Endothelial cell of umbilical vein (primary cell): Measurements from ENCODE around the gene INTS12.
"Not testable (repeated sequence)": the region's sequence is repeated elsewhere in the genome, so short reads cannot be mapped to it uniquely, and the experiment has no call there.

Experiments
- POLR2A ChIP-seq: IDR thresholded peaks from 2 replicates; pipeline ENCODE4 v1.6.1; 2012; ENCODE audit warnings: low read depth, mild to moderate bottlenecking, control low read depth, low read length
- POLR2AphosphoS5 ChIP-seq: IDR thresholded peaks from 2 replicates; pipeline ENCODE4 v1.6.1; 2012; ENCODE audit warnings: low read depth, mild to moderate bottlenecking, control low read depth, low read length, moderate library complexity; ENCODE audit not compliant: insufficient read depth
- TF ChIP-seq, protein P1 (sequence below), 2 donors: IDR thresholded peaks; 1 replicate in 1 of 2; 2 replicates in 1 of 2; pipeline ENCODE4 v1.5.1; 2011; ENCODE audit warnings: low read length in 2 of 2, mild to moderate bottlenecking in 2 of 2, moderate library complexity in 2 of 2, control low read depth in 1 of 2, inconsistent platforms in 1 of 2, low read depth in 1 of 2; ENCODE audit not compliant: insufficient read depth in 1 of 2; ENCODE audit errors: extremely low read depth in 1 of 2

DNA sequence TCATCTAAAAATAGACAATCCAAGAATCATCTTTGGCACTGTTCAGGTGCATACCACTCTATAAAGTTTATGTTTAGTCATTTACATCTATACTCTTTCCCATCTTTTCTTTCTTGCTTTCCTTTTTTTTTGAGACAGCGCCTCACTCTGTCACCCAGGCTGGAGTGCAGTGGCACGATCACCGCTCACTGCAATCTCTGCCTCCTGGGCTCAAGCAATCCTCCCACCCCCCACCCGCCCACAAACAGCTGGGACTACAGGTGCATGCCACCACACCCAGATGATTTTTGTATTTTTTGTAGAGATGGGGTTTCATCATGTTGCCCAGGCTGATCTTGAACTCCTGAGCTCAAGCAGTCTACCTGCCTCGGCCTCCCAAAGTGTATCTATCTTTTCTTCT is 13.7 kb downstream of the INTS12 start:
- TF ChIP-seq, protein P1, sequence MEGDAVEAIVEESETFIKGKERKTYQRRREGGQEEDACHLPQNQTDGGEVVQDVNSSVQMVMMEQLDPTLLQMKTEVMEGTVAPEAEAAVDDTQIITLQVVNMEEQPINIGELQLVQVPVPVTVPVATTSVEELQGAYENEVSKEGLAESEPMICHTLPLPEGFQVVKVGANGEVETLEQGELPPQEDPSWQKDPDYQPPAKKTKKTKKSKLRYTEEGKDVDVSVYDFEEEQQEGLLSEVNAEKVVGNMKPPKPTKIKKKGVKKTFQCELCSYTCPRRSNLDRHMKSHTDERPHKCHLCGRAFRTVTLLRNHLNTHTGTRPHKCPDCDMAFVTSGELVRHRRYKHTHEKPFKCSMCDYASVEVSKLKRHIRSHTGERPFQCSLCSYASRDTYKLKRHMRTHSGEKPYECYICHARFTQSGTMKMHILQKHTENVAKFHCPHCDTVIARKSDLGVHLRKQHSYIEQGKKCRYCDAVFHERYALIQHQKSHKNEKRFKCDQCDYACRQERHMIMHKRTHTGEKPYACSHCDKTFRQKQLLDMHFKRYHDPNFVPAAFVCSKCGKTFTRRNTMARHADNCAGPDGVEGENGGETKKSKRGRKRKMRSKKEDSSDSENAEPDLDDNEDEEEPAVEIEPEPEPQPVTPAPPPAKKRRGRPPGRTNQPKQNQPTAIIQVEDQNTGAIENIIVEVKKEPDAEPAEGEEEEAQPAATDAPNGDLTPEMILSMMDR (IDR thresholded peaks at IDR 0.05; ENCODE audit: extremely low read depth in 1 of 2, insufficient read depth in 1 of 2, low read depth in 1 of 2, low read length in 2 of 2): not testable (repeated sequence)
- TF ChIP-seq POLR2A, POLR2AphosphoS5: not testable (repeated sequence)
